H9 (cell line): ENCODE results near the gene ALDH2. TPM values are rescaled to one million over a fixed set of nuclear protein-coding genes. Genes with fewer than 3 reads are reported as not detected.

Source experiments
- DNase-seq: peaks from one replicate; pipeline ENCODE4 v3.0.0-alpha.2; 2017
- H2AFZ ChIP-seq: one replicate; pipeline ENCODE4 v1.6.1; 2013; ENCODE audit warnings: mild to moderate bottlenecking, low read length, control low read depth, moderate library complexity
- H2AK5ac ChIP-seq: 2 replicates; pipeline ENCODE4 v1.6.1; 2013; ENCODE audit warnings: low read length, control low read depth, mixed read lengths; ENCODE audit not compliant: insufficient read length
- H2BK120ac ChIP-seq: one replicate; pipeline ENCODE4 v1.6.1; 2013; ENCODE audit warnings: low read depth, mild to moderate bottlenecking, low read length, control low read depth, inconsistent platforms; ENCODE audit not compliant: poor library complexity, severe bottlenecking
- H2BK12ac ChIP-seq: 2 replicates; pipeline ENCODE4 v1.6.1; 2013; ENCODE audit warnings: low read length, control low read depth, mixed read lengths, low read depth; ENCODE audit not compliant: insufficient read length
- H2BK15ac ChIP-seq: 2 replicates; pipeline ENCODE4 v1.6.1; 2013; ENCODE audit warnings: low read depth, low read length, control low read depth
- H2BK20ac ChIP-seq: one replicate; pipeline ENCODE4 v1.6.1; 2013; ENCODE audit warnings: low read depth, mild to moderate bottlenecking, low read length, control low read depth, inconsistent platforms; ENCODE audit not compliant: poor library complexity, severe bottlenecking
- H2BK5ac ChIP-seq: 2 replicates; pipeline ENCODE4 v1.6.1; 2013; ENCODE audit warnings: low read length, control low read depth, mixed read lengths; ENCODE audit not compliant: insufficient read length
- H3K14ac ChIP-seq: 2 replicates; pipeline ENCODE4 v1.6.1; 2013; ENCODE audit warnings: low read length, control low read depth; ENCODE audit not compliant: insufficient read depth
- H3K18ac ChIP-seq: 2 replicates; pipeline ENCODE4 v1.6.1; 2013; ENCODE audit warnings: low read depth, mild to moderate bottlenecking, mixed read lengths, low read length, control low read depth; ENCODE audit not compliant: insufficient read length
- H3K23ac ChIP-seq: 2 replicates; pipeline ENCODE4 v1.6.1; 2013; ENCODE audit warnings: low read length, control low read depth, mixed read lengths, low read depth; ENCODE audit not compliant: insufficient read length
- H3K23me2 ChIP-seq: 2 replicates; pipeline ENCODE4 v1.6.1; 2013; ENCODE audit warnings: low read depth, mild to moderate bottlenecking, mixed read lengths, low read length, control low read depth; ENCODE audit not compliant: insufficient read length, poor library complexity, severe bottlenecking
- H3K27ac ChIP-seq: 2 replicates; pipeline ENCODE4 v1.5.1; 2013; ENCODE audit warnings: low read length, control low read depth, mixed read lengths, low read depth; ENCODE audit not compliant: insufficient read length
- H3K27me3 ChIP-seq: 2 replicates; pipeline ENCODE4 v1.6.1; 2013; ENCODE audit warnings: low read length, control low read depth, inconsistent platforms; ENCODE audit not compliant: insufficient read depth
- H3K4ac ChIP-seq: 2 replicates; pipeline ENCODE4 v1.6.1; 2013; ENCODE audit warnings: low read depth, mild to moderate bottlenecking, control low read depth, inconsistent platforms, low read length, moderate library complexity
- H3K4me1 ChIP-seq: 2 replicates; pipeline ENCODE4 v1.6.1; 2013; ENCODE audit warnings: low read length, control low read depth, inconsistent platforms; ENCODE audit not compliant: insufficient read depth
- H3K4me2 ChIP-seq: 2 replicates; pipeline ENCODE4 v1.6.1; 2013; ENCODE audit warnings: low read length, control low read depth, mixed read lengths; ENCODE audit not compliant: insufficient read length, insufficient read depth
- H3K56ac ChIP-seq: 2 replicates; pipeline ENCODE4 v1.6.1; 2013; ENCODE audit warnings: low read depth, mild to moderate bottlenecking, mixed read lengths, low read length, control low read depth; ENCODE audit not compliant: insufficient read length
- H3K79me1 ChIP-seq: 2 replicates; pipeline ENCODE4 v1.6.1; 2013; ENCODE audit warnings: low read depth, mild to moderate bottlenecking, moderate library complexity, low read length, control low read depth, inconsistent platforms; ENCODE audit not compliant: insufficient read depth, poor library complexity, severe bottlenecking
- H3K79me2 ChIP-seq: 2 replicates; pipeline ENCODE4 v1.6.1; 2013; ENCODE audit warnings: low read length, control low read depth, inconsistent platforms; ENCODE audit not compliant: insufficient read depth
- H3K9ac ChIP-seq: 2 replicates; pipeline ENCODE4 v1.6.1; 2013; ENCODE audit warnings: low read length, control low read depth, mixed read lengths; ENCODE audit not compliant: insufficient read length; ENCODE audit errors: extremely low read depth
- H3K9me3 ChIP-seq: one replicate; pipeline ENCODE4 v1.6.1; 2013; ENCODE audit warnings: low read depth, low read length, inconsistent platforms; ENCODE audit not compliant: control insufficient read depth
- H3T11ph ChIP-seq: one replicate; pipeline ENCODE4 v1.6.1; 2013; ENCODE audit warnings: mild to moderate bottlenecking, low read length, control low read depth, inconsistent platforms
- H4K20me1 ChIP-seq: one replicate; pipeline ENCODE4 v1.6.1; 2013; ENCODE audit not compliant: control insufficient read depth, insufficient read length, insufficient read depth
- H4K5ac ChIP-seq: 2 replicates; pipeline ENCODE4 v1.6.1; 2013; ENCODE audit warnings: low read depth, mild to moderate bottlenecking, mixed read lengths, low read length, control low read depth; ENCODE audit not compliant: insufficient read length
- H4K8ac ChIP-seq: replicated peaks from 2 replicates; pipeline ENCODE4 v1.6.1; 2013; ENCODE audit warnings: low read length, control low read depth, mixed read lengths, low read depth; ENCODE audit not compliant: insufficient read length
- H4K91ac ChIP-seq: 2 replicates; pipeline ENCODE4 v1.6.1; 2013; ENCODE audit warnings: low read depth, mild to moderate bottlenecking, moderate library complexity, mixed read lengths, low read length, control low read depth; ENCODE audit not compliant: insufficient read length
- H3K27ac Mint-ChIP-seq, 3 experiments: 2 replicates in 2 of 3; 3 replicates in 1 of 3; pipeline ENCODE4 v1.8.0; 2020 to 2021; ENCODE audit warnings: mixed read lengths in 3 of 3, mild to moderate bottlenecking in 1 of 3, moderate library complexity in 1 of 3
- H3K27me3 Mint-ChIP-seq: 2 replicates; pipeline ENCODE4 v1.8.0; 2021; ENCODE audit warnings: low read depth, mild to moderate bottlenecking, moderate library complexity, mixed read lengths
- H3K36me3 Mint-ChIP-seq, 3 experiments: 2 replicates in 2 of 3; 3 replicates in 1 of 3; pipeline ENCODE4 v1.8.0; 2020 to 2021; ENCODE audit warnings: low read depth in 3 of 3, mixed read lengths in 3 of 3; ENCODE audit not compliant: insufficient read depth in 1 of 3
- H3K4me1 Mint-ChIP-seq, 2 experiments: 2 replicates each; pipeline ENCODE4 v1.8.0; 2020; ENCODE audit warnings: mixed read lengths in 2 of 2
- H3K4me3 Mint-ChIP-seq, 2 experiments: 2 replicates in 1 of 2; 3 replicates in 1 of 2; pipeline ENCODE4 v1.8.0; 2020 to 2021; ENCODE audit warnings: mild to moderate bottlenecking in 2 of 2, mixed read lengths in 2 of 2, moderate library complexity in 1 of 2
- H3K9me3 Mint-ChIP-seq, 2 experiments: 2 replicates in 1 of 2; 3 replicates in 1 of 2; pipeline ENCODE4 v1.8.0; 2020; ENCODE audit warnings: mild to moderate bottlenecking in 2 of 2, mixed read lengths in 2 of 2, moderate library complexity in 1 of 2
- CTCF ChIP-seq: fragments of 200-600 bp; sonication (generic); conservative IDR thresholded peaks from 3 replicates; pipeline ENCODE4 v1.8.0; 2021; ENCODE audit warnings: antibody characterized with exemption, mild to moderate bottlenecking
- WGBS: extraction: QIAGEN DNeasy Blood & Tissue Kit; methylation state at CpG from one replicate; pipeline ENCODE4 v1.1.7; 2013; ENCODE audit warnings: missing lambda C conversion rate, low lambda C conversion rate, mixed read lengths; ENCODE audit not compliant: insufficient read length; ENCODE audit errors: extremely low coverage; 5-methylcytosine and 5-hydroxymethylcytosine counted together
- total RNA-seq: library from RNA; stranded (reverse); gene quantifications from 2 replicates; pipeline ENCODE4 v1.2.1, GENCODE V29; 2021

Gene ALDH2
- total RNA-seq, 1 experiment from 2014 or later = 44.0 TPM

- no peaks in the 10 kb centered on the region for H3K27me3 Mint-ChIP-seq
- no peak overlapping the region for H3K4me2 ChIP-seq
- H3K56ac ChIP-seq = no peak overlapping the region
- no peak overlapping the region for H3K27ac ChIP-seq
- H2BK15ac ChIP-seq = no peak overlapping the region
- H2AK5ac ChIP-seq = no peak overlapping the region
- no peak overlapping the region for H2BK20ac ChIP-seq
- no peak overlapping the region for H2AFZ ChIP-seq
- no peaks in the 10 kb centered on the region for H4K20me1 ChIP-seq
- no peak overlapping the region for H3K4ac ChIP-seq
- no peaks in the 10 kb centered on the region for H3K79me1 ChIP-seq
- H2BK12ac ChIP-seq = no peak overlapping the region
- TF ChIP-seq CTCF = no peak
- peaks cover 0 to under 1% of the 10 kb centered on the region in 2 experiments; a peak in 1 of 4 replicates for H3K4me1 Mint-ChIP-seq
- H3K9me3 Mint-ChIP-seq = no peaks in the 10 kb centered on the region; a peak in 1 of 5 replicates
- H2BK120ac ChIP-seq = no peak overlapping the region
- H3K9ac ChIP-seq = no peak overlapping the region
- no peak overlapping the region for H3T11ph ChIP-seq
- no peak overlapping the region for H3K14ac ChIP-seq
- H3K4me1 ChIP-seq = no peaks in the 10 kb centered on the region; the same call in 1 of the 2 replicates
- H3K4me3 Mint-ChIP-seq = no peak overlapping the region
- no CpG with 5 or more reads among the region's 2 CpGs for WGBS
- DNase-seq = no peak
- no peak overlapping the region for H4K5ac ChIP-seq
- H3K36me3 Mint-ChIP-seq = peaks cover 22 to 49% (median 41%) of the 10 kb centered on the region in 3 experiments; a peak in 6 of 7 replicates
- no peak overlapping the region for H4K8ac ChIP-seq
- no peak overlapping the region for H3K23ac ChIP-seq
- 0 out of 2 replicates have a peak, but pooled peaks cover 2% of the 10 kb centered on the region for H3K79me2 ChIP-seq
- no peaks in the 10 kb centered on the region for H3K23me2 ChIP-seq
- no peak overlapping the region for H3K18ac ChIP-seq
- no peak overlapping the region for H3K27ac Mint-ChIP-seq
- no peaks in the 10 kb centered on the region for H3K9me3 ChIP-seq
- H4K91ac ChIP-seq = no peak overlapping the region
- no peaks in the 10 kb centered on the region for H3K27me3 ChIP-seq
- H2BK5ac ChIP-seq = no peak overlapping the region
These were observed 14.4 kb downstream of the ALDH2 start for GRCh38 chr12:111781085-111781658.
